Measurements from ENCODE around the gene FUT8.
"Not testable (repeated sequence)": the region's sequence is repeated elsewhere in the genome, so short reads cannot be mapped to it uniquely, and the experiment has no call there.

FUT8 gene

GRCh38 chr14:65419593-65420252, 7.2 kb downstream of the FUT8 start:
- DNase-seq: no peak

- peak; percentile 3 to 33 (median 22) for DNase-seq
Observed at GRCh38 chr14:65421201-65421981, 8.9 kb downstream of the FUT8 start.

- no peak for DNase-seq
Observed at GRCh38 chr14:65422088-65422834, 9.7 kb downstream of the FUT8 start.

- DNase-seq: no peak
Observed at GRCh38 chr14:65423982-65424381, 11.5 kb downstream of the FUT8 start.

GRCh38 chr14:65424531-65424930, 12.0 kb downstream of the FUT8 start:
- DNase-seq: no peak

GRCh38 chr14:65425885-65426284, 13.4 kb downstream of the FUT8 start:
- DNase-seq: no peak

GRCh38 chr14:65426902-65427301, 14.4 kb downstream of the FUT8 start:
- not testable (repeated sequence) for DNase-seq

- DNase-seq: no peak
Observed at GRCh38 chr14:65428691-65429090, 16.2 kb downstream of the FUT8 start.

GRCh38 chr14:65429757-65430156, 17.2 kb downstream of the FUT8 start:
- no peak for DNase-seq

GRCh38 chr14:65431245-65431644, 18.7 kb downstream of the FUT8 start:
- no peak for DNase-seq

- no peak for DNase-seq
Observed at GRCh38 chr14:65431951-65432350, 19.4 kb downstream of the FUT8 start.

- no peak for DNase-seq
Observed at GRCh38 chr14:65432361-65432948, 19.9 kb downstream of the FUT8 start.

GRCh38 chr14:65433157-65433556, 20.6 kb downstream of the FUT8 start:
- DNase-seq: no peak

- DNase-seq: no peak
Observed at GRCh38 chr14:65433646-65434045, 21.1 kb downstream of the FUT8 start.

- DNase-seq: no peak
Observed at GRCh38 chr14:65434216-65434850, 21.8 kb downstream of the FUT8 start.

- DNase-seq: no peak
Observed at GRCh38 chr14:65438266-65438933, 25.9 kb downstream of the FUT8 start.

GRCh38 chr14:65439117-65439516, 26.6 kb downstream of the FUT8 start:
- DNase-seq: no peak

- DNase-seq: no peak
Observed at GRCh38 chr14:65440230-65440629, 27.7 kb downstream of the FUT8 start.

- no peak for DNase-seq
Observed at GRCh38 chr14:65444230-65444629, 31.7 kb downstream of the FUT8 start.

- no peak for DNase-seq
Observed at GRCh38 chr14:65446159-65446558, 33.6 kb downstream of the FUT8 start.

- DNase-seq: no peak
Observed at GRCh38 chr14:65449647-65450046, 37.1 kb downstream of the FUT8 start.
